ENCODE measurements around the gene LTBP1.

DNA sequence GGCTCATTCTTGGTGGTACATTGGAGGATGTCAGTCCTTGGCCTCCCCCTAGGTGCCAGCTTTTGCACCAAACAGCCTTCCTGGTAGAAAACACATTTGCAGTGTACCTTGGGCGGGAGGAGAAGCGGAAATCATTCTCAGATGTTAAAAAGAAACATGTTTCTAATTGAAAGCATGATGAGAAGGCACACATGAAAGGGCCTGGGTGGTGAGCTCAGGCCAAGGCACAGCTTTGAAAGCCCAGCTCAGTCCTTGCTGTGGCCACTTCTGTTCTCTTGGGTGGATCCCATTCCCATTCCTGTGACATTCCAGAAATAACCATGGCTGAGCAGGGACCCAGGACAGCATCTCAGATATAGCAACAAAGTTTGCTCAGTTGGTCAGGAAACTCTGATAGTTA lies 71.5 kb downstream of the LTBP1 start:
- TF ChIP-seq CHD2 (IDR thresholded peaks at IDR 0.05; ENCODE audit: borderline replicate concordance, low read depth, low read length) (no peak), RFX5 (IDR thresholded peaks at IDR 0.05; ENCODE audit: low read depth, low read length) (no peak)
- TF ChIP-seq, protein P1, sequence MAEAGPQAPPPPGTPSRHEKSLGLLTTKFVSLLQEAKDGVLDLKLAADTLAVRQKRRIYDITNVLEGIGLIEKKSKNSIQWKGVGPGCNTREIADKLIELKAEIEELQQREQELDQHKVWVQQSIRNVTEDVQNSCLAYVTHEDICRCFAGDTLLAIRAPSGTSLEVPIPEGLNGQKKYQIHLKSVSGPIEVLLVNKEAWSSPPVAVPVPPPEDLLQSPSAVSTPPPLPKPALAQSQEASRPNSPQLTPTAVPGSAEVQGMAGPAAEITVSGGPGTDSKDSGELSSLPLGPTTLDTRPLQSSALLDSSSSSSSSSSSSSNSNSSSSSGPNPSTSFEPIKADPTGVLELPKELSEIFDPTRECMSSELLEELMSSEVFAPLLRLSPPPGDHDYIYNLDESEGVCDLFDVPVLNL (IDR thresholded peaks at IDR 0.05; ENCODE audit: low read depth, low read length) = no peak

All from GM12878 (cell line).